Uterus (tissue), 4 donors: ENCODE results near the gene VSTM4. TPM values are rescaled to one million over a fixed set of nuclear protein-coding genes. Genes with fewer than 3 reads are reported as not detected.

ENCODE experiments used
- DNase-seq, 2 donors: peaks; one replicate each; pipeline ENCODE4 v3.0.0-alpha.2; 2019 to 2020
- H3K27ac ChIP-seq, 2 donors: fragments of 200-600 bp; sonication (generic); 1 replicate in 1 of 2; 2 replicates in 1 of 2; pipeline ENCODE4 v1.5.1; 2016 to 2018
- H3K27me3 ChIP-seq, 2 donors: fragments of 200-600 bp; sonication (generic); one replicate each; pipeline ENCODE4 v1.5.1; 2018 to 2019; ENCODE audit warnings: control low read depth in 1 of 2
- H3K36me3 ChIP-seq, 2 donors: fragments of 200-600 bp; sonication (generic); one replicate each; pipeline ENCODE4 v1.5.1; 2019; ENCODE audit warnings: control low read depth in 1 of 2
- H3K4me1 ChIP-seq, 2 donors: fragments of 200-600 bp; sonication (generic); one replicate each; pipeline ENCODE4 v1.5.1; 2018 to 2019; ENCODE audit warnings: control low read depth in 1 of 2
- H3K4me3 ChIP-seq, 2 donors: fragments of 200-600 bp; sonication (generic); 1 replicate in 1 of 2; 2 replicates in 1 of 2; pipeline ENCODE4 v1.5.1; 2018 to 2019; ENCODE audit warnings: mild to moderate bottlenecking in 1 of 2
- H3K9me3 ChIP-seq, 2 donors: fragments of 200-600 bp; sonication (generic); one replicate each; pipeline ENCODE4 v1.5.1; 2019; ENCODE audit warnings: control low read depth in 1 of 2
- CTCF ChIP-seq, 4 experiments: fragments of 200-600 bp in 2 of 4; fragments of 450-650 bp in 2 of 4; sonication (generic) in 2 of 4; IDR thresholded peaks; one replicate each; pipeline ENCODE4 v1.5.1; 2016 to 2019; ENCODE audit warnings: antibody characterized with exemption in 4 of 4, mild to moderate bottlenecking in 2 of 4, moderate library complexity in 1 of 4
- POLR2A ChIP-seq, 2 donors: fragments of 450-650 bp; IDR thresholded peaks; one replicate each; pipeline ENCODE4 v1.6.1; 2016; ENCODE audit warnings: antibody characterized with exemption in 2 of 2, mild to moderate bottlenecking in 1 of 2, moderate library complexity in 1 of 2
- intact Hi-C: fragments of 100-400 bp; cut with DNase I; formaldehyde crosslinking; loops from one replicate; pipeline ENCODE4 v1.15.1; 2023; ENCODE audit warnings: low total_unique reads
- total RNA-seq, 4 donors: library from RNA; depleted of rRNA in 3 of 4; stranded (reverse); fragments of >200 nt in 3 of 4; gene quantifications; one replicate each; pipeline versions ENCODE4 v1.1.0 to v1.2.4, GENCODE V29; 2014 to 2023
- donor health status: DM: yes; HTN: yes; CAD: no.

Gene VSTM4
- total RNA-seq, 4 donors from 2014 or later = 10.3 to 46.6 (median 19.3) TPM

DNA sequence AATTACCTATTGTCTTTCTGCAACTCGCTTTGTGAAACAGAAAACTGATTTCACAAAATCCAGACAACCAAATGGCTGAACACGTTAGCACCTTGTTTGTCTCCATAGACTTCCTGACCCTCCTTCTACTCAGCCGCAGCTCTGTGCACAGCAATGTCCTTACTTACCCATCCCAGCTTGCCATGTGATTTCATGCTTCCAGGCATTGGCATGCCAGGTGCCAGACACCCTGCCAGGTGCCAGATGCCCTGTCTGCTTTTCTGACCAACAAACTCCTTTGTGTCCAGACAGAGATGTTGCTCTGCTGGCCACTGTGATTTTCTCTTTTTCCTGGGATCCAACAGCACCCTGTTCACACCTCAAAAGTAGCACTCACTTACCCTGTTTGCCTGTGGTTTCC, 34.6 kb upstream of the VSTM4 start:
- Histone ChIP-seq H3K4me3 (no peak overlapping the region), H3K9me3 (no peaks in the 10 kb centered on the region), H3K36me3 (no peaks in the 10 kb centered on the region), H3K27me3 (no peaks in the 10 kb centered on the region), H3K27ac (no peak overlapping the region), H3K4me1 (no peaks in the 10 kb centered on the region)
- intact Hi-C loops = no loop called here
- TF ChIP-seq CTCF (IDR thresholded peaks at IDR 0.05) (no peak), POLR2A (IDR thresholded peaks at IDR 0.05) (no peak)
- no peak for DNase-seq

GRCh38 chr10:49144058-49144720, 28.9 kb upstream of the VSTM4 start:
- intact Hi-C loops = no loop called here
- H3K27me3 ChIP-seq = no peaks in the 10 kb centered on the region

GRCh38 chr10:49143249-49143648, 27.9 kb upstream of the VSTM4 start:
- no peak overlapping the region for H3K27ac ChIP-seq
- H3K36me3 ChIP-seq = no peaks in the 10 kb centered on the region
- H3K27me3 ChIP-seq = no peaks in the 10 kb centered on the region
- H3K4me3 ChIP-seq = no peak overlapping the region
- intact Hi-C loops = no loop called here
- H3K4me1 ChIP-seq = no peaks in the 10 kb centered on the region
- no peaks in the 10 kb centered on the region for H3K9me3 ChIP-seq
- no peak for TF ChIP-seq POLR2A (IDR thresholded peaks at IDR 0.05)
- no peak for TF ChIP-seq CTCF (IDR thresholded peaks at IDR 0.05)
- no peak for DNase-seq

More at GRCh38 chr10:49144058-49144720, 28.9 kb upstream of the VSTM4 start:
- no peak for DNase-seq
- no peaks in the 10 kb centered on the region for H3K9me3 ChIP-seq
- no peak overlapping the region for H3K4me3 ChIP-seq
- no peaks in the 10 kb centered on the region for H3K4me1 ChIP-seq
- TF ChIP-seq POLR2A (IDR thresholded peaks at IDR 0.05) (no peak), CTCF (IDR thresholded peaks at IDR 0.05) (no peak)
- no peak overlapping the region for H3K27ac ChIP-seq
- H3K36me3 ChIP-seq = no peaks in the 10 kb centered on the region

DNA sequence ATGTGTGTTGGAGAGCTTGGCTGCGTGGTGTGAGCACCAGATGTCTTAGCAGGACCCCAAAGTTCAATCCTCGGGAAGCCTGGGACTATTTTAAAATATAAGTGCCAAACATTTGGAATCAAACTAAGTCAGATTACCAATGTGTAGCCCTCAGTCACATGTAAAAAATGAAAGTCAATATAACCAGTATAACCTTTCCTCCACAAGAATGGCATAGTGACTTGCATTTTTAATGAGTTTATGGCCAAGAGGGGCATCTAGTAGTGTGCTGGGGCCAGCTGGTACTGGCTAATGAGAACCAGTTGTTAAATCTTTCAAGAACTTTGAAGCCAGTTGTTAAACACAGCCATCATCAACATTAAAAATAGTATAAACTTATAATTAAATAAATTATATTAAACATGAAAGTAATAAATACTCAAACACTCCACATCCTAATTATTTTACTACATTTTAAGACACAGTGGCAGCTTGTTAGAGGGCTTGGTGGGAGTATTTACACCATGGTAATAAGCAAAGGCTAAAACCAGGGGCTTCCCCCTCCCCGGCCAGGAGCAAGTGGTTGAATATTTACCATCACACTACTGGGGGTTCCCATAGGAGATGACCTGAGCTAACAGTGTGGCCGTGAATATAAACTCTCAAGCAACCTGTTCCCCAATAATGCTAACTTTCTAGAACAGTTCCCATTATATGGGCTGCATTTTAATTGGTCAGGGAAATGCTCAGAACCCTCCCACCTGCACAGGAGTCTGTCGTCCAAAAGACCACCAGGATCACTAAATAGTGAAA, 26.4 kb upstream of the VSTM4 start:
- Histone ChIP-seq H3K9me3 (no peaks in the 10 kb centered on the region), H3K36me3 (no peaks in the 10 kb centered on the region), H3K4me1 (no peaks in the 10 kb centered on the region), H3K27ac (no peak overlapping the region), H3K4me3 (no peak overlapping the region), H3K27me3 (no peaks in the 10 kb centered on the region)
- no peak for TF ChIP-seq CTCF (IDR thresholded peaks at IDR 0.05)
- TF ChIP-seq POLR2A (IDR thresholded peaks at IDR 0.05) = no peak
- no peak for DNase-seq
- intact Hi-C loops = no loop called here
